ENCODE data around the gene GALNT16.
A peak's percentile ranks its signal among the peaks of the same experiment; 100 is the strongest.

GALNT16 gene

GRCh38 chr14:69321601-69322330, 61.8 kb downstream of the GALNT16 start:
- no peak overlapping the region for H3K4me3 ChIP-seq (ENCODE audit: low read depth, low read length)
- TF ChIP-seq CTCF (conservative IDR thresholded peaks at IDR 0.05; ENCODE audit: low read depth, low read length) = no peak
- peak; percentile 15 for DNase-seq (ENCODE audit: low read depth)

DNA sequence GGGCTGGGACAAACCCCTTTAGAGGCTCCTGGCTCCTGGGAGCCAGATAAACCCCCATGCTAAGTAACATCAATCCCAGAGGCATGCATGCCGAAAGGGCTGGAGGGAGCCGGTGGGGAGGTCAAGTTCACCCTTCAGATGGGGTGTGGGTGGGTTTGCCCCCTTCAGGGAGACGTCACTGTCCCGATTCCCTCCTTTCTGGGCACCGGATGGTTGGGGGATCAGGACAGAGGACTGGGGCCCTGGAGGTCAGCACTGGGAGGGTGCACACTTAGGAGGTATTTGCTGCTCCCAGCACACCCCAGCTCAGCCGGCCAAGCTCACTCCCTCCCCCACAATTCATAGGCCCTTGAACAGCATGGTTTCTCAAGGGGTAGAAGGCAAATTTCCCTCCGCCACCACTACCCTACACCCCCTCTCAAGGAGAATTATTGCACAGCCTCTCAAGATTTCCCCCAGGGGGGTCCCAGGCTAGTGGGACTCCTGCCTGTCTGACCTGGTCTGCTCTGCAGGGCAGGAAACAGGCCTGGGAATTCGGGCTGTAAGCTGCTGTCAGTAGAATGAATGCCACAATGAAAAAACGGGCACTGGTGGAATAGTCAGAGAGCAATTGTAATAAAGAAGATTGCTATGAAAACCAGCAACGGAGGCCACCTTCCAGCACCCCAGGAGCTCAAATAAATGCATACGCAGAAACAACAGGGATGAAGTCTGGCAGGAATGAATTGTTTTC, 63.5 kb downstream of the GALNT16 start:
- no peak overlapping the region for H3K4me3 ChIP-seq (ENCODE audit: low read depth, low read length)
- TF ChIP-seq CTCF (conservative IDR thresholded peaks at IDR 0.05; ENCODE audit: low read depth, low read length) = no peak
- no peak for DNase-seq (ENCODE audit: low read depth)

DNA sequence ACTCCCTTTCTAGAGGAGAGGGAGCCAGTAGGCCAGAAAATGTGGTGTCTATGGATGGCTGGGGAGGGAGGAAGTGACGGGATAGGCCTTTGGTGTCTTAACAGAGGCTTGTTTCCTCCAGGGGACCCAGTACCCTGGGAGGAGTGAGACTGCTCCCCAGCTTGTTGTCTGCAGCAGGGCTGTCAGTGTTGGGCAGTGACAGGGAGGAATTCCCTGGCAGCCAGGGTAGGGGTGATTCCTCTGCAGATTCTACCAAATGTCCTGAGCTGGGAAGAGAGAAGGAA, 64.0 kb downstream of the GALNT16 start:
- TF ChIP-seq CTCF (conservative IDR thresholded peaks at IDR 0.05; ENCODE audit: low read depth, low read length) = no peak
- no peak for DNase-seq (ENCODE audit: low read depth)

DNA sequence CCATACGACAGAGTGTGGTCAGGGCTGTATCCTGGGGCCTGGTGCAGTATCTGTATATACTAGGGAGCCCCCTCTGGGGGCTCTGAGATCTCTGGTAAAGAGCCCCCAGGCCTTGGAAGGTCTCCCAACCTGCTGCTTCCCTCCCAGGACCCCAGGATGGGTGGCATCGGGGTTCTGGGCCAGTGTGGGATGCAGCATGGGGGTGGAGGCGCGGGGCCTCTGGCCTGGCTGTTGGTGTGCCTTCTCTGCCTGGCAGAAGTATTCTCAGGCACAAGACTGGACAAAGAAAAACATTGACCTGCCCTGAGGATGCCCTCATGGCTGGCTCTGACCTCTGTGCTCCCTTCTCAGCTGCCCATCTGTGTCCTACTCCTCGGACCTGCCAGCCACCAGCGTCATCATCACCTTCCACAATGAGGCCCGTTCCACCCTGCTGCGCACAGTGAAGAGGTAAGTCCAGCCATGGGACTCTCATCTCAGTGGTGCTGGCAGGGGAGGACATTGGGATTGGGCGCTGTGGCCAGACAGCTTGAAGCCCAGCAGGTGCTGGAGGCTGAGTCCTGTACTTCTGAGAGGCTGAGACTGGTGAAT, 64.5 kb downstream of the GALNT16 start:
- no peak for DNase-seq (ENCODE audit: low read depth)
- TF ChIP-seq CTCF (conservative IDR thresholded peaks at IDR 0.05; ENCODE audit: low read depth, low read length) = no peak
- H3K4me3 ChIP-seq (ENCODE audit: low read depth, low read length) = no peak overlapping the region

More for the DNA sequence above, 64.0 kb downstream of the GALNT16 start:
- H3K4me3 ChIP-seq (ENCODE audit: low read depth, low read length) = no peak overlapping the region

- no peak for DNase-seq (ENCODE audit: low read depth)
- no peak overlapping the region for H3K4me3 ChIP-seq (ENCODE audit: low read depth, low read length)
- TF ChIP-seq CTCF (conservative IDR thresholded peaks at IDR 0.05; ENCODE audit: low read depth, low read length) = no peak
These were observed 65.1 kb downstream of the GALNT16 start for GRCh38 chr14:69325086-69325485.

DNA sequence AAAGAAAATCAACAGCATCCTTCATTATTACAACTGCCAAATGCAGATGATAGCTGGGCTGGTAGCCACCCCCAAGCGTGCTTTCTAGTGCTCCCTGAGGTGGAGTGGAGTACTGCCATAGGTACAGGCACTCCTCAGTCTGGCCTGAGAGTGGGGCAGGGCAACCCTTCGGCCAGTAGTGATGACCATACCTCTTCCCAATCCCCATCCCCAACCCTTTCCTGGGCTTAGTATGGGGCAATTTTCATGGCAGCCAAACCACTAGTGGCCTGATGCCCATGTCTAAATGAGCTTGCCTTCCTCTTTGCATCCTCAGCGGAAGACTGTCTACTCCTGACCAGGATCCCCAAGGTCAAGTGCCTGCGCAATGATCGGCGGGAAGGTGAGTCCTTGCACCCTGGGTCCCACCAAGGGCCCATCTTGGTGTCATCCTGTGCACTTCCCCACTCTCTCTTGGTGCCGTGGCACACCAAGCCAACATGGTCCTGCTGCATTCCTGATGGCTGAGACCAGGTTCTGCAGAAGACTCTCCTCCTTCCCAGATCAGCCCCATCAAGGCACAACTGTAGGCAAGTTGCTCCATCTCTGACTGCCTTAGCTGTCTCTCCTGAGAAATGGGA, 65.8 kb downstream of the GALNT16 start:
- DNase-seq (ENCODE audit: low read depth) = peak; percentile 13
- H3K4me3 ChIP-seq (ENCODE audit: low read depth, low read length) = no peak overlapping the region
- peak; percentile 35 for TF ChIP-seq CTCF (conservative IDR thresholded peaks at IDR 0.05; ENCODE audit: low read depth, low read length)
